Measurements from ENCODE around the gene PARP6. TPM values are rescaled to one million over a fixed set of nuclear protein-coding genes. Genes with fewer than 3 reads are reported as not detected.

The PARP6 gene
- 46.6 to 67.1 TPM (median 58.9 TPM) in 5 replicates for total RNA-seq (2022; extraction: Qiagen RNA extraction; ENCODE audit: low read depth)

GRCh38 chr15:72272213-72272996 is at the start of gene PARP6:
Gene PARP6 (minus strand): TSS chr15:72272554. CDS start chr15:72267477, 5,077 bp downstream.

GRCh38 chr15:72319985-72320671 is 47.8 kb upstream of the PARP6 start, which contains the start of gene CELF6:
Gene CELF6 (minus strand): TSS chr15:72320157. CDS start chr15:72319874, 283 bp downstream.

GRCh38 chr15:72231066-72231832 is 41.1 kb downstream of the PARP6 start, which contains the start of gene PKM:
Gene PKM (minus strand): TSS chr15:72231190. CDS start chr15:72219097, 12,093 bp downstream.

GRCh38 chr15:72197460-72198355 is 74.6 kb downstream of the PARP6 start, which contains the start of gene GRAMD2A:
Gene GRAMD2A (minus strand): TSS chr15:72197787.

Other genes with a start within 250 kb of the PARP6 start
- 4.6 to 10.4 TPM (median 8.7 TPM) in 5 replicates for gene MYO9A, start 154.4 kb downstream of the PARP6 start, total RNA-seq (2022; extraction: Qiagen RNA extraction; ENCODE audit: low read depth)
- gene SENP8, start 154.2 kb downstream of the PARP6 start, total RNA-seq (2022; extraction: Qiagen RNA extraction; ENCODE audit: low read depth): 1.4 to 2.1 TPM (median 1.8 TPM) in 5 replicates
- not detected in 5 replicates for gene GRAMD2A, start 74.8 kb downstream of the PARP6 start, total RNA-seq (2022; extraction: Qiagen RNA extraction; ENCODE audit: low read depth)
- 3,123 to 3,571 TPM (median 3,497 TPM) in 5 replicates for gene PKM, start 41.4 kb downstream of the PARP6 start, total RNA-seq (2022; extraction: Qiagen RNA extraction; ENCODE audit: low read depth)
- gene CELF6, start 47.6 kb upstream of the PARP6 start, total RNA-seq (2022; extraction: Qiagen RNA extraction; ENCODE audit: low read depth): 0.08 to 0.15 TPM (median 0.11 TPM) in 5 replicates
- 130 to 174 TPM (median 144 TPM) in 5 replicates for gene HEXA, start 103.5 kb upstream of the PARP6 start, total RNA-seq (2022; extraction: Qiagen RNA extraction; ENCODE audit: low read depth)
- not detected in 5 replicates for gene TMEM202, start 125.8 kb upstream of the PARP6 start, total RNA-seq (2022; extraction: Qiagen RNA extraction; ENCODE audit: low read depth)
- 51.9 to 86.7 TPM (median 76.2 TPM) in 5 replicates for gene ARIH1, start 201.8 kb upstream of the PARP6 start, total RNA-seq (2022; extraction: Qiagen RNA extraction; ENCODE audit: low read depth)

Measured in A549 treated with RU486 at 1 μM for 4 hours (cell line).